H1 (cell line): ENCODE data around the gene RHOB.

ENCODE experiments used
- HDAC2 ChIP-seq, 2 experiments: fragments of 300-600 bp in 1 of 2; sonication (generic) in 1 of 2; IDR thresholded peaks; 2 replicates each; pipeline ENCODE4 v1.6.1; 2011 to 2012; ENCODE audit warnings: low read depth in 2 of 2, low read length in 2 of 2, mild to moderate bottlenecking in 2 of 2, moderate library complexity in 2 of 2, borderline replicate concordance in 1 of 2, inconsistent platforms in 1 of 2
- PHF8 ChIP-seq: fragments of 200-600 bp; sonication (generic); conservative IDR thresholded peaks from 2 replicates; pipeline ENCODE4 v1.7.1; 2012; ENCODE audit warnings: low read depth, mild to moderate bottlenecking, inconsistent platforms, low read length, moderate library complexity
- SIN3A ChIP-seq, 2 experiments: IDR thresholded peaks in 1 of 2; conservative IDR thresholded peaks in 1 of 2; 2 replicates each; pipeline ENCODE4 v1.6.1; 2011 to 2012; ENCODE audit warnings: low read length in 2 of 2, improper control_type of control experiment in 1 of 2, low read depth in 1 of 2, mild to moderate bottlenecking in 1 of 2
- YY1 ChIP-seq: IDR thresholded peaks from 2 replicates; pipeline ENCODE4 v1.6.1; 2011; ENCODE audit warnings: low read depth, mild to moderate bottlenecking, low read length
- ZNF274 ChIP-seq: IDR thresholded peaks from 2 replicates; pipeline ENCODE4 v1.7.0; 2012; ENCODE audit warnings: low read length, borderline replicate concordance; ENCODE audit errors: extremely low read depth

GRCh38 chr2:20434588-20435294 lies 12.1 kb upstream of the RHOB start:
- TF ChIP-seq SIN3A (conservative IDR thresholded peaks at IDR 0.05 in 1 of 2, IDR thresholded peaks at IDR 0.05 in 1 of 2; ENCODE audit: low read depth in 1 of 2, low read length in 2 of 2) (no peak), HDAC2 (IDR thresholded peaks at IDR 0.05; ENCODE audit: borderline replicate concordance in 1 of 2, low read depth in 2 of 2, low read length in 2 of 2) (no peak), ZNF274 (no peak), PHF8 (no peak), YY1 (no peak)
